OCI-LY1 (cell line): Measurements from ENCODE around the gene TLE5.

Source experiments
- CTCF ChIP-seq: fragments of 200-600 bp; sonication (generic), shearing (Covaris generic); IDR thresholded peaks from 2 replicates; pipeline ENCODE4 v1.5.1; 2017; ENCODE audit warnings: mild to moderate bottlenecking, antibody characterized with exemption, low read length, moderate library complexity, mixed read lengths
- EZH2 ChIP-seq: fragments of 200-600 bp; sonication (generic), shearing (Covaris generic); IDR thresholded peaks from 2 replicates; pipeline ENCODE4 v1.8.0; 2017; ENCODE audit warnings: borderline replicate concordance, mixed run types, mild to moderate bottlenecking, antibody characterized with exemption, low read length, moderate library complexity, mixed read lengths

- TF ChIP-seq EZH2 (no peak), CTCF (no peak)
These were observed 56.1 kb downstream of the TLE5 start for GRCh38 chr19:3006075-3006767.
